Bone marrow (tissue), 2 donors: ENCODE measurements around the gene TRAPPC3L.

Source experiments
- DNase-seq, 2 donors: peaks; one replicate each; lab custom pipeline; 2025; lab: John Stamatoyannopoulos, UW

The TRAPPC3L gene

DNA sequence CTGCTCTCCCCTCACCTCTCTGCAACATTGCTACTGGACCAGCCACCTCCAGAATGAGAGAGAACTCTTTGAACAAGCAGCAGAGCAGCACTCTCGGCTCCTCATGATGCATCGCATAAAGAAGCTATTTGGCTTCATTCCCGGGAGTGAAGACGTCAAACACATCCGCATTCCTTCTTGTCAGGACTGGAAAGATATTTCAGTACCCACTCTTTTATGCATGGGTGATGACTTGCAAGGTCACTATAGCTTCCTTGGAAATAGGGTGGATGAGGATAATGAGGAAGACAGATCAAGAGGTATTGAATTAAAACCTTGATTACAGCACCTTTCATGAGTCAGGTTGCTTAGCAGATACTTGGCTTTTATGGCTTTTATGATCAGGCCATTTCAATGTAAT lies 12.4 kb upstream of the TRAPPC3L start:
- no peak for DNase-seq

DNA sequence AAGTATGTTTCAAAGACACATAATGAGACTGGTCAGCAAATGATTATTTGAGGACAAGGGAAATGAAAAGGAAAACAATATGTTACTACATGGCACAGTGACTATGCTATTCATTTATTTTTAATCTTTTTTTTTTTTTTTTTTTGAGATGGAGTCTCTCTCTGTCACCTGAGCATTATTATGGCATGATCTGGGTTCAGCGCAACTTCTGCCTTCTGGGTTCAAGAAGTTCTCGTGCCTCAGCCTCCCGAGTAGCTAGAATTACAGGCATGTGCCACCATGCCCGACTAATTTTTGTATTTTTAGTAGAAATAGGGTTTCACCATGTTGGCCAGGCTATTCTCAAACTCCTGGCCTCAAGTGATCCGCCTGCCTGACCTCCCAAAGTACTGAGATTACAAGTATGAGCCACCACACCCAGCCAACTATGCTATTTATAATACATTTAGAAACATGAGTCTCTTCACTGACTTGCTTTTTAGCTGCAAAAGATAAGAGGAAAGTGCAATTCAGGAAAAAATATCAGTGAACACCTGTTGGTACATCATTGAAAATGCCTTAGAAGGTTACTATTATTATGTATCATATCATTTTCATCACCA lies 11.4 kb upstream of the TRAPPC3L start:
- DNase-seq: no peak

DNA sequence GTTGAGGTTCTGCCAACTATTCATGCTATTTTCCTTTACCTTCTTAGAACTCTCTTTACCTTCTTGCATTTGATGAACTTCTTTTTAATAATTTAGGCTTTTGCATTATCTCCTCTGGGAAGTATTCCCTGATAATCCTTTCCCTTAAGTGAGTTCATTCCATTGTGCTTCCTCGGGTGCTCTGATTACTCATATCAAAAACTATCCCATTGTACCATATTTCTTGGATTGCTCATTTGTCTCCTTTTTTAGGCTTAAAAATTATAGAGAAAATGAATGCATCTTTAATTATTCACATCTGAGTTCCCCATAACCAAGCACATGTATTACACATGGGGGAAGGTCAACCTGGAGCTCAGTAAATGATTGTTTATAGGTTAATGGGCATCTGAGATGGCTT lies 10.6 kb upstream of the TRAPPC3L start:
- no peak for DNase-seq

DNA sequence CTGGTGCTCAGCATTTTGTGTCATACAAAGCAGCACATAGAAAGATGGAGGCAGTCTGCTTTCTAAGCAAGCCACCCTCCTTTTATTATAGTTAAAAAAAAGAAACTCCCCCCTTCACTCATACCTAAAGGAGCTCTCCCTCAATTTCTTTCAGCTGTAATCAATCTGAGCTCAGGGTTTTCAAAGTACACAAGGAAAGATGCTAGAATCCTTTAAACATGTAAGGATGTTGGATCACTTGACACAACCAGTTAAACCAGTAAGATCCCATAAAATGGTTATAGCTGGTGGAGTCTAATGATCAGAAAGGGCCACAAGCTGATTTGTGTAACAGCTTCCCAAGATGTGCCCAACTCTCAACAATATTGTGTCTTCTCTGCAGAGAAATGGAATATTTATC lies 8.0 kb upstream of the TRAPPC3L start, which contains the start of gene CALHM4:
CALHM4 (plus strand) TSS at position 301 of the 400 bp plus-strand sequence; CDS start at position 344, 43 bp downstream.
- no peak for DNase-seq

DNA sequence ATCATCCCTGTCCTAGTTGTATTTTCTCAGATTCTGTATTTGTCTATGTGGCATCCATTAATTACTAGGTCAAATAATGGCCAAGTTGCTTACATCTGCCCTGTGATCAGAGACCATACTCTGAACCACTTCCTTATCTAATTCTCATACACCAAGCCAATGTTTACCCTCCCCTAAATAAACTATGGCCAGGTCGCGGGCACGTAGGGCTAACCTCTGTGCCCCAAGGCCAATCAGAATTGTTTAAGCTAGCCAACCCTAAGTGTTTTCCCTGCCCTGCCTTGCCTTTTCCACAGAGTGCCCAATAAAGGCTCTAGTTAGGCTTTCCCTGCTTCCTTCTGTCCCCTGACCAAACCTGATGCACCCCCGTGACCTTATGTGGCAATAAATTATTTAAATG lies 5.3 kb upstream of the TRAPPC3L start:
- DNase-seq: no peak

DNA sequence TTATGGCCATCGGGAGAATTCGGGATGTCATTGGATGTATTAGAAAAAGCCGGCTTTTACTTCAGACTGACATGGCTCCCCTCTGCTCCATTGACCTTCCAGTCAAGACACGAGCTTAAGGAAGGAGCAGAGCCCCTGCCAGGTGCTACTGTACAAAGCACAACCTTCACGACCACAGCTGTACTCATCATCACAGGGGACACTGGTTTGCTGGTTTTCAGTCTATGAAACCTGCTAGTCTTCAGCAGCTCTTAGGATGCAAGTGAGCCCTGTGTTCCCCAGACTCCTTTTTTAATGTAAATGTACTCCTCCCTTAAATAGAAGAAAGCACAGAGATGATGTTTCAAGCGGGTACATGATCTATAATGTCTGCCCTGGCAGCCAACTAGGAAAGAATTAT lies 1.9 kb upstream of the TRAPPC3L start:
- DNase-seq: no peak

DNA sequence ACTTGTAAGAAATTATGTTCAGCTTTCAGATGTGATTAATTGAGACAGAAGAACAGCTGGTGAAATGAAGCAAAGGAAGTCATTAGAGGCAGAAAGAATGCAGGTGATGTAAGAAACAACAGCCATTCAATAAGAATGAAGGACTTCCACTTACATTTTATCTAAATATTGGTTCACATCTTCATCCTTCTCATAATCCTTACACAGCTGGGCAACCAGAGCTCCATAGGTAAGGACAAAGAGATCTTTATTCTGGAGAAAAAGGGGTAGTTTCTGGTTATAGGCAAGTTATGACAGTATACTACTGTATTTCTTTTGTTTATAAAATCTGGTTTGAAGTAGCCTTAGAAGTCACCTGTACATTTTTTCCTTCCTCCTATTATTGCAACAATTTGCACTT lies 2.3 kb downstream of the TRAPPC3L start:
- DNase-seq: no peak

DNA sequence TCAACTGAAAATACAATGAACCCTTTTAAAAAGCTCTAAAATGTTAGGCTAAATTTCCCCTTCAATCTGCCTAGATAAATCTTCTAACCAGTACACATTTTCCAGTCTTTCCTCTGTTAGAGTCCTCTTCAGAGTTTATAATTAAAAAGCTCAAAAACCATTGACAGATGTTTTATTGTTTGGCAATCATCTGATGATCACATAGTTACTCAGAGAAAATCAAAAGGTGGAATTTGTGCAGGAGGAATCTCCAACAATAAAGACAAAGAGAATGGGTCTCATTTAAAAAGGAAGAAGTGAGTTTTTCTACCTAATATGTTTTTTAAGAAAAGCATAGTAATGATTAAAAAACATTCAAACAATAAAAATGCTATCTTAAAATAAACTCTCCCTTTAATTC lies 3.1 kb downstream of the TRAPPC3L start:
- DNase-seq: no peak

DNA sequence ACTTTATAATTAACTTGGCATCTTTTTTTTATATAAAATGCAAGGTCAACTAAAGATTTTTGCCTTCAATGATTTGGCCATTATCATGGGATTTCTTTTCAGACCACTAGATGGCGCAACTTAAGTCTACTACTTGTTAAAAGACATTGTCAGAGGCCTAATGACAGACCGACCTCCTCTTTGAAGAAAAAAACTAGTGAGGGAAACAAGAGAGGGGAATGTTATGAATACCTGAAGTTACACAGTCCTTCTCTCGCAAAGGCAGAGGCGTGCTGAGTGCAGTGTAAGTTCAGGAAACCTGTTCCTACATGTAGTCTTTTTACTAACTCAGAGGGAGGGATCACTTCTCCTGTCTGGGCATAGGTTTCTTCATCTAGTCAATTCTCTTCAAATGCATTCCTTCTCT lies 9.3 kb downstream of the TRAPPC3L start:
- DNase-seq: peak in 1 of 2 donors; percentile 42

DNA sequence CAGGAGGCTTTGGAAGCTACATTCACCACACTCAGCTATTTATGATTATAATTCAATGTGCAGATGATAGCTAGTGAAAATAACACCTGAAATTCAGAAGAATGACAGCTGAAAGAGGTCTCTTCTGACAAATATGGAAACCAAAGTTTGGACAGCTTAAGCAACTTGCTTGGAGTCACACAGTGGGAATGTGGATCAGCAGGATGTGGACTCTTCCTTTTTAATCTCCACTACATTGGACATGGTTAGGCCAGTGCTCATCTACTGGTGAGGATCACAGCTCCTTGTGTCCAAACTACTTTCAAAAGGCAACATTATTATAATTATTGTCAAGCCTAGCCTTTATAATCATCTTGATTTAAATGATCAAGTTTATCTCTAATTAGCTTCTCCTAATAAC lies 10.4 kb downstream of the TRAPPC3L start:
- no peak for DNase-seq

DNA sequence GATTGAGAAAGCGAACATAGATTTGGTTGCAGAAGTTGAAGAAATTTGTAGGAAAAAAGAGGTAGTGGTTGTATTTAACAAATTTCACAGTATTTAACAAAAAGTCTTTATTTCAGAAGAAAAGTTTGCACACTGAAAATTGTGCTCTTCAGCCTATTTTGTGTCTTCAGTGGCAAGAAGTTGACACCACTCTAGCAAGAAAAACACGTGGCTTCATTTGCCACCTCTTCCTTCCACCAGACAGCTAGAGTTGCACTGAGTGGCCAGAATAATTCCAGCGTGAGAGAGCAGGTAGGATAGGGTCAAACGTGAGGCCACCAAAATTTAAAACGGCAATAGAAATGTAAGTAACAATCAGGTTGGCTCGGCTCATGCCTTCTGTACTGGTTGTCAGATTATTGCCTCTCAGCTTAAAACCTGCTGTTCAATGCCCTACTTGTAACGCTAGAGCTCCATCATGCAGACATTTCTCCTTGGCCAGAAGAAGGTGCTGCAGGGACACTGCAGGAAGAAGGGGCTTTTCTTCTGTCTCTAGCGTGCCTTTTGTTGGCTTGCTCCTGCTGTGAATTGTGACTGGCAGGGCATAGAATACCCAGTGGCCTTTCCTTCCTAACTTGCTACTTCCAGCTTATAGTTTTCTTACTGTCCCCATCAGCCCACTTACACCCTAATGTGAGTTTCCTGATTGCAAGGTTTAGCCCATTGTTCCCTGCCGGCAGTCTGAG lies 12.1 kb downstream of the TRAPPC3L start:
- no peak for DNase-seq

DNA sequence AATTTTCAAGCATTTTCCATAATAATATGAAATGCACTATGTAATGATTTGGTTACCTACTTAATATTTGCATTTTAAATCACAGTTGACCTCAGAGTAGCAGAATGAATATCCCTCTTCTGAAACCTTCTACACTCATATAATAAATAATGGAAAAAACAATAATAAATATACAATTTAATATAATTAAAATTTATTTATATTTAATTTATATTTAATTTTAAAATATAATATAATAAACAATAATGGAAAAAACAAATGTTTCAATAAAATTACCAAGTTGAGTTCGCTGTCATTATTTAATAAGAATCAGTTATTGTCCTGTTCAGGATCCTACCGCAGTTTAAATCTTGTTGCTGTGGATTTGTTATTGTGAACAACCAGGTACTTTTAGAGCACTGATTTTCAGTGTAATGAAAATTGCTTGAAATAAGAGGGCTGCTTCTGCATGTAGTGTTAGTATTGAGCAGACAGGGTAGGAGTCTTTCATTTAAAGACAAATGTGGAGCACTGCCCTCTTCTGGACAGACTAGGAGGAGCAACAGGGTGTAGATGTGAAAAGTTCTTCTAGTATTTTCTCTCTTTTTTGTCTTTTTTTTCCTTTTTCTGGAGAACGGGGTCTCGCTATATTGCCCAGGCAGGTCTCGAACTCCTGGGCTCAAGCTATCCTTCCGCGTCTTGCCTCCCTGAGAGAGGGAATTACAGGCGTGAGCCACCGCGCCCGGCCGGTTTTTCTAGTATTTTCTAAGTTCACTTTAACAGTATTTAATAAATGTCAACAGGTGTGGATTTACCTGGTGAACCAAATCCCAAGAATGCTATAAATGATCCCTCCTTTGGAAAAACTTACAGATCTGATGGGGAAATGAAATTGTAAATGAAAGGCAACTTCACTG lies 13.6 kb downstream of the TRAPPC3L start:
- DNase-seq: peak; percentile 1 to 84

DNA sequence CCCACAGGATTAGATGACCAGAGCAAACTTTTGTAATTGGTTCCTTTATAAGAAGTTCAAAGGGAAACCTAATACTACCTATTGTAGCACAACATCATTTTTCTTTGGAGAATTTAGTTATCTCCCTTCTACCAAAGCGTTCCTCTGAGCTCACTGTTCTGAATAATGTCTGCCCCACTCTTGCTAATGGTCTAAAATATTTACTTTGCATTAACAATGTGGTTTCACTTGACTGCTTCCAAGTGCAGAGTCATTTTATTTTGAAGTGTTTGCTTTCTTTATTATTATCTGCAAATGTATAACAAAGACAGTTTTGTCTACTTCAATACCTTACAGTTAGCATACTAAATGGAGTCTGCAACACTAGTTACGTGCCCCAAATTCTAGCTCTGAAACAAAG lies 15.0 kb downstream of the TRAPPC3L start:
- no peak for DNase-seq

DNA sequence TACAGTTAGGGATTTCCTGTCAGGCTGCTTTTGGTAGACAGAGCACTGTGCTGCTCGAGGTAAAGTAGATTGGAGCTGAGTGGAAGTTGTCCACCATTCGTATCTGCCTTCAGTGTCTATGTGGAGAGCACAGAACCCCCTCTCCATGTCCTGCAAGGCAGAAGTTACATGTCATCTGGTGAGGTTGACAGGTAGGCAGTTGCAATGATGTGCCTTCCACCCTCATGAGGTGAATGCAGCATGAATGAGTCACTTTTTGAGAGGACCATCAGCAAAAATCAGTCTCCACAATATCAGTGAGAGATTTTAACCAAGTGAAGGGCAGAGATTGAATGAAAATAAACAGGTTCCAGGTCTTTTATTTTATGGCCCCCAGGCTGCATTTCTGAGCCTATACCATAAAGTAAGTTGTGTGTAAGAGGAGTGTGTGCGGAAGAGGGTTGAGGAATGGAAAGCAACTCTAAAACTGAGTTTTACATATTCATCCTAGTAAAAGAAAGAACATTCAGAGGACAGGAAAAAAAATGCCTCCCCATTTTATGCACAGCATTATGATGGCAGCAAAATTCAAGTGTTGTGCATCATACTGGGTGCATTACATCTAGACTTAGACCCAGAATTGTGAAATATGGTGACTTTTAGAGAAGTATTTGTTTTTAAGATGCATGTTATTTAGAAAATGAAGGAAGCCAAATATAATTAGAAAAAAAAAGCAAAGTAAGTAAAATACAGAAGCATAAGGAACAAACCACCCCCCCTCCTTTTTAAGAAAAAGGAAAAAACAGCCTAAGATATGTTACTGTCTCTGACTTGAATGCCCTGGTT lies 15.8 kb downstream of the TRAPPC3L start:
- DNase-seq: no peak

DNA sequence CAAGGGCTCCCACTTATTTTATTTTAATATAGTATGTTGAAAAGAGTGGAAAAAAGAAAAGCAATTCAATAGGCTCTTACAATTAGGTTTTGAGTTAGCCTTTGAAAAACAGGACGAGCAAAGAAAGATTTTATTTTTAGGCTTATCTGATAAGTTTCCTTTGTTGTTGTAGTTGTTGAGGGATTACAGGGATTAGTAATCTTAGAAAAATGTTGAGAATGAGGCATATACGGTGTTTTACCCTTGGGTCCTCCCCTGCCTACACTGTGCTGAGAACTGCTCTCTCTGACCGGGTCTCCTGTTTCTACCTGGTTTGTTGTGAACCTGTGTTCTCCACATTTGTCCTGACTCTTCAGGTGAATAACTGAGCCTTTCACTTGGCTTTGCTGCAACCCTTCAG lies 16.7 kb downstream of the TRAPPC3L start:
- DNase-seq: no peak

DNA sequence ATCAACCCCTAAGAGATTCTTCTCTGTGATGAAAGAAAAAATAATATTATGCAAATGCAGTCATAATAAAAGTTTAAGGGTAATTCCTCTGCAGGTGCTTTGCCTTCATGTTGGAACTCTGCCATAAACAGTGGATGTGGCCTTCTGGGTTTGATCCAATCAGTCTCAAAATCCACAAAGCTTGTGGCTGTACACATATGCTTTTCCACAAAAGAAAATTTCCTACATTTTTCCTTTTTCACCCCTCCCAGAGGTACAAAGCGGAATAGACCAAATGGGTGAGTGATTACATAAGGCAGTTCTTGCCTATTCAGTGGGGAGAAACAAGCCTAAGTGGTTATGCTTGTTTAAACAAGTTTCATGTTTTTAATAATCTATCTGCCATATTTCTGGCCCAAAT lies 17.4 kb downstream of the TRAPPC3L start:
- DNase-seq: no peak

DNA sequence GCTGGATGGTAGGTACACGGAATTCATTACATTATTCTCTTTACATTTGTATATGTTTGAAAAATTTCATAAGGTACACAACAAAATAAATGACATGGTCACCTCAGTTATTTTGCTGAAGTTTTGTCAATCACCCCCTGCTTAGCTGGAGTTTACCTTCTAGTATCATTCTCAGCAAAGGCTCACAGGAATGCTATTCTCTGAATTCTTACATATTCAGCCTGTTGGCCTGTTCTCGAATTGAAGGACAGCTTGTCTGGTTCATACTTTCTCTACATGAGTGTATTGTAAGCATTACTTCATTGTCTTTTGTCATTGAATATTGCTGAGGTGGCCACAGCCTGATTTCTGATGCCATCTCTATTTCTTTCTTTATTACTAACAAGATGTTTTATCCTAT lies 21.2 kb downstream of the TRAPPC3L start:
- no peak for DNase-seq

DNA sequence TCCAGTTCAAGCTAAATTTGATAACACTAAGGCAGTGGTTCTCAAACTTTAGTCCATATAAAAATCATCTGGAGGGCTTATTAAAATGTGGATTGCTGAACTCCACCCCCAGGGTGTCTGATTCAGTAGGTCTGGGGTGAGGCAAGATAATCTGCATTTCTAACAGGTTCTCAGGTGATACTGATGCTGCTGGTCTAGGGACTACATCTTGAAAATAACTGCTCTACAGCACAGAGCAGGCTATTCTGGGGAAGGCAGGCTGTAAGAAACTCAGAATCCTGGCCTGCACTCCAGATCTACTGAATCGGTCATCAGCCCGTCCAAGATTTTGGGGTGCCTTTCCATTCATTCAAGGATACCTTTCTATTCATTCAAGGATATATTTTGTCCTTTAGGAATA lies 22.6 kb downstream of the TRAPPC3L start:
- DNase-seq: no peak

DNA sequence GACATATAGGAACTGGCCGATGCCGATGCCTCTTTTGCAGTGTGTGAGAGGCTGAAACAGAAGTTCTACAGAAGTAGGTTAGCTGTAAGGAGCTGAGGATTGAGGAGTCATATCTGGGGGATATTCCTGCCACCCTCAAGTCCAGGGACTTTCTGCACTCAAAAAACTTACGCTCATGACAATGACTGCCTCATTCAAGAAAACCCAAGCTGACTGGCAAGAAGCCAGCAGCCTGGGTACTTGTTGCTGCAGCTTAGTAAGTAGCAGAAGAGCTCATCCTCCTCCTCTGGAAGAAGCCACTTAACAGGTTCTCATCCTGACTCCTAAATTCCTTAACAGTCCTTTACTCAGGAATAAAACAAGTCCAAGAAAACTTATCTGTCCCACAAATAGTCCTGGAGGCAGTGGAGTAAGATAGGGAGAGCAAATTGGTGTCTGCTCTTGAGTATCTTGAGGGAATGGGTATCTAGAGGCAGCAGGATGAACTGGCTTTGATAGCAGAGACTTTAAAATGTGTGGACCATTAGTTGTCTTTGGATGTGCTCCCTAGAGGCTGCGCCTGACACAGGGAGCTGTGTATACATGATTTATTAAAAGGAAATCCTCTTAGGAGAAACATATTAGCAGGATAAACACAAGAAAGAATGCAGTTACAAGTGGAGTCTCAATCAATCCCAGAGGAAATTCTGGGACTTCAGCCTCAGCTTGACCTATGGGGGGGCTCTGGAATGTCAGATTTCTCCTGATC lies 26.7 kb downstream of the TRAPPC3L start:
- no peak for DNase-seq

DNA sequence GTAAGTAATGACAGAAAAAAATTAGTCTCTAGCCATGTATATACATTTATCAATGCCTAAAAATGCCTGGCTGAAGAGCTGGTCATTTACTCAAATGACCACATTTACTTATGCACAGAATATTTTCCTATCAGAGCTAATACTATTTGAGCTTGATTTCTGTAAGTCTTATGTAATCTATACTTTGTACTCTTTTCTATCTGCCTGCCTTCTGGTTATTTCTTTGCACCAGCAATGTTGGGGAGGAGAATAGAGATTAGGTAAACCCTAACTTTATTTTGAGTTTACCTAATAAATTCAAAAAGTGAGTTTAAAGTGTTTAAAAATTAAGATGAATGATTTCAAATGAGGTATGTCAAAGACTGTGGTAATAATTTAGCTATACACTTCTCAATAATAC lies 30.3 kb downstream of the TRAPPC3L start:
- DNase-seq: no peak

DNA sequence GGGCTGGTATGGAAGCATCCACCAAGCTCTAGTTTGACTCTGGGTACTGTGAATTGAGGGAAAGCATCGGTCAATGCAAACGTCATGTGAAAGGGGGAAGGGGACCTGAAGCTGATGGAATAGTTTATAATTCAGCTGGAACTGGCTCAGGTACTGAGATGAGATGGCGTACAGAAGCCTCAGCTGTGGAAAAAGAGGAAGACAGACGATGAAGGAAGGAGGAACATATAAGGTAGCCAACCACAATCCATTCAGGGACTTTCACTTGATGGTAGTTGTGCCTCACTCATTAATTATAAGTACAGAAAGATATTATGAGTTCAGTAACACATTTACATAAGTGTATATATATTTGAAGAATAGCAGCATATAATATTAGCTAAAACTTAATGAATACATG lies 31.4 kb downstream of the TRAPPC3L start:
- no peak for DNase-seq
